ENCODE data around the gene MIPOL1.

The MIPOL1 gene

GRCh38 chr14:37573356-37573755 is 375.6 kb downstream of the MIPOL1 start:
- POLR2A ChIA-PET: no interaction called here
- no peak for TF ChIP-seq CTCF (IDR thresholded peaks at IDR 0.05; ENCODE audit: insufficient read depth, low read length, missing control alignments)
- CTCF ChIA-PET: interaction anchor here (1.9 to 2.2 kb wide), 2 partner anchors 10 to 343 kb away, joined by 7 read pairs; no protein-coding TSS in a partner anchor
- H3K4me3 ChIP-seq (ENCODE audit: low read depth, low read length): no peak overlapping the region
- DNase-seq (ENCODE audit: low read depth, low spot score): no peak

GRCh38 chr14:37579274-37579673 is 381.5 kb downstream of the MIPOL1 start:
- no peak for TF ChIP-seq CTCF (IDR thresholded peaks at IDR 0.05; ENCODE audit: insufficient read depth, low read length, missing control alignments)
- POLR2A ChIA-PET: no interaction called here
- CTCF ChIA-PET: no interaction called here
- DNase-seq (ENCODE audit: low read depth, low spot score): no peak
- no peak overlapping the region for H3K4me3 ChIP-seq (ENCODE audit: low read depth, low read length)

- H3K4me3 ChIP-seq (ENCODE audit: low read depth, low read length): no peak overlapping the region
- ChIA-PET POLR2A (no interaction called here), CTCF (no interaction called here)
- DNase-seq (ENCODE audit: low read depth, low spot score): no peak
- TF ChIP-seq CTCF (IDR thresholded peaks at IDR 0.05; ENCODE audit: insufficient read depth, low read length, missing control alignments): no peak
Measured at GRCh38 chr14:37580146-37580545, 382.4 kb downstream of the MIPOL1 start.

DNA sequence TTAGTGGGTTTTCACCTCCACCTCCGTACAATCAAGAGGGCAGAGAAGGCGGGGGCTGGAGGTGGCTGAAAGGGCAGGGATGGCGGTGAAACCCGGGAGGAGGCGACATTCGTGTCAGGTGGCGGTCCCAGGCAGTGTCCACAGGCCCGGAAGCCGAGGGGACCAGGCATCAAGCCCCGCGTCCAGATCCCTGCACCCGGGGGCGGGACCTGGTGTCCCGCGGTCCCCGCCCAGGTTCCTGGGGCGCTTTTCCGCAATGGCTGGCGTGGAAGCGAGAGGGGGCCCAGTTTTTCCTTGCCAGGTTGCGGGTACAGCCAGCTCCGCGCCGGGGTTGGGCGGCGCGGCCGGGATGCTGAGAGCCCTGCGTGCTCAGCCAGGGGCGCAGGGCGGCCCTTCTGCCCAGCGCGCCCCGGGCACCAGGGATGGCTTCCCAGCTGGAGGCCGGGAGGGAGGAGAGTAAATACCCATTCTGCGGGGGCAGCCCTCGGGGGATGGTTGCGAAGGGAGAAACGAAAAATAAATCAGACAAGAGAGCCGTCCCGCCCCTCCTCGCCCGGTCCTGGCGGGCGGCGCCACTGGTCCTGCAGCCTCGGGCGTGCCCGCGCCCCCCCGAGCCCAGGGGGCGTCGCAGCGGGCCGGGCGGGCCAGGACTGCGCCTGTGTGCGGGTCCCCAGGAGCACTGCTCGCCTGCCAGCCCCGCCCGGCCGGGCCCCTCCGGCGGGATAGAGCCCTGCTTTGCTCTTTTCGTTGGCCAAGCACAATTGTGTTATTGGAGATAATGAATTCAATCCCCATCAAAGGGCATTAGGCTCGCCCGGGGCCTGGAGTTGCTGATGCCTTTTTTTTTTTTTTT is 385.8 kb downstream of the MIPOL1 start:
- no peak overlapping the region for H3K4me3 ChIP-seq (ENCODE audit: low read depth, low read length)
- DNase-seq (ENCODE audit: low read depth, low spot score): no peak
- TF ChIP-seq CTCF (IDR thresholded peaks at IDR 0.05; ENCODE audit: insufficient read depth, low read length, missing control alignments): no peak
- POLR2A ChIA-PET: no interaction called here
- CTCF ChIA-PET: interaction anchor here (1.4 kb wide), 1 partner anchor 337 kb away, joined by 3 read pairs; no protein-coding TSS in a partner anchor

DNA sequence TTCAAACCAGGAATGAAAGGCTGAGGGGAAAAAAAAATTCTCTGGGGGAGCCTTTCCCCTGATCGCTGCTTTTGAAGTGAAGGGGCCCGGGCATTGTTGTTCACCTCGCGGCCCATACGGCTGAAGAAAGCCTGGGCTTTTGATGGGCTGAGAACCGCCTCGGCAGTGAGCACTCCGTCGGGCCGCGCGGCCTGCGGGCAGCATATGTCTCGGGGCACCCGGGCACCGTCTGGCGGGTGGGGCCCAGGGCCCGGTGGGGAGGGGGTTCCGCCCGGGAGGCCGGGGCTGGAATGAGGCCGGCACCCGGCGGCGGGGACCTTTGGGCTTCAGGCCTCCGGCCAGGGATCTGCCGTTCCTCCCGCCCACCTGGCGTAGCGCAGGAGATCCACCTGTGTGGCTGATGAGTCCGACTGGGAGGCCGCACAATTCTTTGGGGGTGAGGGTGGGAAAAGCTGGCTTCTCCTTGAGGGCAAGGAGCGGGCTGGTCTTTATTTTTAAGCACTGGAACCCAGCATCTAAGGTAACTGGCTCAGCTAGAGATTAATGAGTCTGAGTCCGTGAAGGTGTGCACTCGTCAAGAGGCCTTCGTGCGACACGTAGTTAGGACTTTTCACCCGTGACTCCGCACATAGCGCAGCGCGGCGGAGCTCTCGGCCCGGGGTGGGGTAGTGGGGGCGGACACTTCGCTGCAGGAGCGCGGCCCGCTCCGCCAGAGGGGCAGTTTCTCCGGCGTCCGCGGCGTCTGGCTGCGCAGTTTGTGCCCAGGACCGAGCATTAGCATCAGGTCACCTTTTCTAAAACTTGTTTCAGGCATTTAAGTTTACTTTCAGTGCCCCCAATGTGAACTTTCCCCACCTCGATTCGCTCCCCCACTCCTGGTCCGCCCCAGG is 386.7 kb downstream of the MIPOL1 start:
- ChIA-PET CTCF (interaction anchor here (1.0 to 1.6 kb wide), 2 partner anchors 9 to 347 kb away, joined by 4 to 7 read pairs; no protein-coding TSS in a partner anchor), POLR2A (no interaction called here)
- TF ChIP-seq CTCF (IDR thresholded peaks at IDR 0.05; ENCODE audit: insufficient read depth, low read length, missing control alignments): no peak
- no peak for DNase-seq (ENCODE audit: low read depth, low spot score)
- H3K4me3 ChIP-seq (ENCODE audit: low read depth, low read length): no peak overlapping the region

- DNase-seq (ENCODE audit: low read depth, low spot score): no peak
- POLR2A ChIA-PET: no interaction called here
- no peak overlapping the region for H3K4me3 ChIP-seq (ENCODE audit: low read depth, low read length)
- CTCF ChIA-PET: interaction anchor here (1.0 to 1.6 kb wide), 2 partner anchors 8 to 347 kb away, joined by 4 to 7 read pairs; no protein-coding TSS in a partner anchor
- TF ChIP-seq CTCF (IDR thresholded peaks at IDR 0.05; ENCODE audit: insufficient read depth, low read length, missing control alignments): no peak
Measured at GRCh38 chr14:37585101-37585511, 387.4 kb downstream of the MIPOL1 start.
